ENCODE results near the gene NKAIN2. TPM values are rescaled to one million over a fixed set of nuclear protein-coding genes. Genes with fewer than 3 reads are reported as not detected.

The NKAIN2 gene
- polyA plus RNA-seq, 1 of the 3 experiments (the other 2 are of a cell fraction): not detected

GRCh38 chr6:124699038-124699437 is 895.4 kb downstream of the NKAIN2 start (continued):
- TF ChIP-seq MEF2A (IDR thresholded peaks at IDR 0.05; ENCODE audit: borderline replicate concordance, low read depth) (no peak), IRF3 (IDR thresholded peaks at IDR 0.05; ENCODE audit: low read depth, low read length) (no peak), CTCF (IDR thresholded peaks at IDR 0.05) (no peak), TEAD4 (IDR thresholded peaks at IDR 0.05; ENCODE audit: borderline replicate concordance, insufficient read depth) (no peak), RCOR1 (IDR thresholded peaks at IDR 0.05; ENCODE audit: low read length) (no peak), SIN3A (IDR thresholded peaks at IDR 0.05; ENCODE audit: borderline replicate concordance, low read depth, low read length) (no peak), POLR2AphosphoS5 (IDR thresholded peaks at IDR 0.05; ENCODE audit: low read depth, low read length) (no peak), SMC3 (IDR thresholded peaks at IDR 0.05; ENCODE audit: low read depth, low read length) (no peak), RFX5 (IDR thresholded peaks at IDR 0.05; ENCODE audit: low read length) (no peak), TCF12 (IDR thresholded peaks at IDR 0.05) (no peak), EZH2phosphoT487 (IDR thresholded peaks at IDR 0.05; ENCODE audit: borderline replicate concordance, low read depth) (no peak)

- ChIA-PET POLR2A (no interaction called here), CTCF (no interaction called here)
- H3K9ac ChIP-seq: no peak overlapping the region
- no peaks in the 10 kb centered on the region for H3K79me2 ChIP-seq (ENCODE audit: insufficient read depth)
- H3K9me2 ChIP-seq: no peaks in the 10 kb centered on the region
- H2AFZ ChIP-seq (ENCODE audit: low read depth): no peak overlapping the region
- H3K4me3 ChIP-seq (ENCODE audit: low read depth in 2 of 2, low read length in 1 of 2): no peak overlapping the region
- H3F3A ChIP-seq (replicated peaks; ENCODE audit: insufficient read depth): no peaks in the 10 kb centered on the region
- WGBS (ENCODE audit: low lambda C conversion rate): 2% methylated on average over 2 of the region's 2 CpGs
- no peaks in the 10 kb centered on the region for H3K4me1 ChIP-seq (ENCODE audit: control insufficient read depth in 1 of 2, insufficient read depth in 2 of 2, low read depth in 1 of 2, low read length in 1 of 2)
- no peaks in the 10 kb centered on the region for H3K9me3 ChIP-seq
- H4K20me1 ChIP-seq (ENCODE audit: insufficient read depth): no peaks in the 10 kb centered on the region
- no peaks in the 10 kb centered on the region for H3K27me3 ChIP-seq (ENCODE audit: insufficient read depth)
- H3K4me2 ChIP-seq: no peak overlapping the region
- H3K36me3 ChIP-seq (replicated peaks in 1 of 2; ENCODE audit: control insufficient read depth in 1 of 2, insufficient read depth in 2 of 2, low read length in 1 of 2): no peaks in the 10 kb centered on the region
- H3K27ac ChIP-seq (ENCODE audit: low read depth in 2 of 2, low read length in 1 of 2): no peak overlapping the region
- DNase-seq: no peak
- TF ChIP-seq TCF12 (IDR thresholded peaks at IDR 0.05) (no peak), SMC3 (IDR thresholded peaks at IDR 0.05; ENCODE audit: low read depth, low read length) (no peak), CHD2 (IDR thresholded peaks at IDR 0.05; ENCODE audit: low read length, partially characterized antibody) (no peak), CTCF (IDR thresholded peaks at IDR 0.05) (no peak), TEAD4 (IDR thresholded peaks at IDR 0.05; ENCODE audit: borderline replicate concordance, insufficient read depth) (no peak), SIN3A (IDR thresholded peaks at IDR 0.05; ENCODE audit: borderline replicate concordance, low read depth, low read length) (no peak), NRF1 (IDR thresholded peaks at IDR 0.05; ENCODE audit: low read depth, low read length) (no peak), MEF2A (IDR thresholded peaks at IDR 0.05; ENCODE audit: borderline replicate concordance, low read depth) (no peak), POLR2AphosphoS5 (IDR thresholded peaks at IDR 0.05; ENCODE audit: low read depth, low read length) (no peak), RXRA (IDR thresholded peaks at IDR 0.05; ENCODE audit: borderline replicate concordance, low read depth) (no peak), EP300 (IDR thresholded peaks at IDR 0.05; ENCODE audit: borderline replicate concordance in 1 of 2, low read depth in 1 of 2, low read length in 1 of 2) (no peak), ZBTB33 (IDR thresholded peaks at IDR 0.05; ENCODE audit: borderline replicate concordance, low read depth) (no peak), RCOR1 (IDR thresholded peaks at IDR 0.05; ENCODE audit: low read length) (no peak), USF1 (IDR thresholded peaks at IDR 0.05; ENCODE audit: borderline replicate concordance, low read depth) (no peak), REST (IDR thresholded peaks at IDR 0.05; ENCODE audit: low read depth, low read length) (no peak)
Observed at GRCh38 chr6:124703541-124703940, 899.9 kb downstream of the NKAIN2 start.

Data from SK-N-SH (cell line).